BJ (cell line): Measurements from ENCODE around the gene SCP2. TPM values are rescaled to one million over a fixed set of nuclear protein-coding genes. Genes with fewer than 3 reads are reported as not detected.

Source experiments
- CTCF ChIA-PET: fragments of 350-600 bp; formaldehyde crosslinking; extraction: SDS; loops from one replicate; lab custom pipeline; 2021; ENCODE audit warnings: antibody characterized with exemption, inconsistent platforms; lab: Yijun Ruan, JAX
- POLR2A ChIA-PET: fragments of 300-600 bp; sonication (Branson Sonifier 250); formaldehyde crosslinking; extraction: SDS; loops from one replicate; lab custom pipeline; 2021; ENCODE audit warnings: antibody characterized with exemption; lab: Charles Lee
- DNase-seq: peaks from one replicate; pipeline ENCODE4 v3.0.0-alpha.2; 2011; ENCODE audit warnings: low read depth
- H3K27me3 ChIP-seq: 2 replicates; pipeline ENCODE4 v1.6.0; 2011; ENCODE audit warnings: low read length; ENCODE audit not compliant: control insufficient read depth, insufficient read depth
- H3K36me3 ChIP-seq: 2 replicates; pipeline ENCODE4 v1.5.1; 2011; ENCODE audit warnings: low read length; ENCODE audit not compliant: control insufficient read depth, insufficient read depth
- H3K4me3 ChIP-seq: 2 replicates; pipeline ENCODE4 v1.5.1; 2011; ENCODE audit warnings: low read depth, mild to moderate bottlenecking, control low read depth, low read length
- polyA plus RNA-seq: library from polyadenylated mRNA; depleted of rRNA; stranded (reverse); fragments of >200 nt; gene quantifications from 2 replicates; pipeline ENCODE4 v1.2.3, GENCODE V29; 2011
- TF ChIP-seq, protein P1 (sequence below): IDR thresholded peaks from 2 replicates; pipeline ENCODE4 v1.5.1; 2011; ENCODE audit warnings: low read depth, mild to moderate bottlenecking, control low read depth, inconsistent platforms, low read length, moderate library complexity; ENCODE audit not compliant: insufficient read depth

The SCP2 gene
- polyA plus RNA-seq, 1 experiment = 50.0 TPM

DNA sequence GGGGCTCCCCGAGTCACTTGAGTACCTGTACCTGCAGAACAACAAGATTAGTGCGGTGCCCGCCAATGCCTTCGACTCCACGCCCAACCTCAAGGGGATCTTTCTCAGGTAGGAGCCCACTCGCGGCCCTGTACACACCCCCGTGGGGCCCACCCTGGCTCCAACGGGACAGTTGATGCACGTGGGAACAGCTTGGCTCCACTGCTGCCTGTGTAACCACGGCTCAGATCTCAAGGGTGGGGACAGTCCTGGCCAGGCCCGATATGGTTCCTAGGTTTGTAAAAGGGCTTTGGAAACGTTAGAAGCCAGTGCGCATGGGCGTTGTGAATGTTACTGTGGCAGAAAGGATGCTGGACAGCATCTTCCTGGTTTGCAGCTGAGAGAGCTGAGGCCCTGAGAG is 153.7 kb downstream of the SCP2 start:
- Histone ChIP-seq H3K4me3 (no peak overlapping the region), H3K27me3 (no peaks in the 10 kb centered on the region), H3K36me3 (peaks cover 68% of the 10 kb centered on the region)
- POLR2A ChIA-PET = no interaction called here
- no peak for DNase-seq
- TF ChIP-seq, protein P1, sequence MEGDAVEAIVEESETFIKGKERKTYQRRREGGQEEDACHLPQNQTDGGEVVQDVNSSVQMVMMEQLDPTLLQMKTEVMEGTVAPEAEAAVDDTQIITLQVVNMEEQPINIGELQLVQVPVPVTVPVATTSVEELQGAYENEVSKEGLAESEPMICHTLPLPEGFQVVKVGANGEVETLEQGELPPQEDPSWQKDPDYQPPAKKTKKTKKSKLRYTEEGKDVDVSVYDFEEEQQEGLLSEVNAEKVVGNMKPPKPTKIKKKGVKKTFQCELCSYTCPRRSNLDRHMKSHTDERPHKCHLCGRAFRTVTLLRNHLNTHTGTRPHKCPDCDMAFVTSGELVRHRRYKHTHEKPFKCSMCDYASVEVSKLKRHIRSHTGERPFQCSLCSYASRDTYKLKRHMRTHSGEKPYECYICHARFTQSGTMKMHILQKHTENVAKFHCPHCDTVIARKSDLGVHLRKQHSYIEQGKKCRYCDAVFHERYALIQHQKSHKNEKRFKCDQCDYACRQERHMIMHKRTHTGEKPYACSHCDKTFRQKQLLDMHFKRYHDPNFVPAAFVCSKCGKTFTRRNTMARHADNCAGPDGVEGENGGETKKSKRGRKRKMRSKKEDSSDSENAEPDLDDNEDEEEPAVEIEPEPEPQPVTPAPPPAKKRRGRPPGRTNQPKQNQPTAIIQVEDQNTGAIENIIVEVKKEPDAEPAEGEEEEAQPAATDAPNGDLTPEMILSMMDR = no peak
- CTCF ChIA-PET = interaction anchor here (0.6 to 1.2 kb wide), 3 partner anchors 12 to 32 kb away, joined by 3 read pairs; no protein-coding TSS in a partner anchor

DNA sequence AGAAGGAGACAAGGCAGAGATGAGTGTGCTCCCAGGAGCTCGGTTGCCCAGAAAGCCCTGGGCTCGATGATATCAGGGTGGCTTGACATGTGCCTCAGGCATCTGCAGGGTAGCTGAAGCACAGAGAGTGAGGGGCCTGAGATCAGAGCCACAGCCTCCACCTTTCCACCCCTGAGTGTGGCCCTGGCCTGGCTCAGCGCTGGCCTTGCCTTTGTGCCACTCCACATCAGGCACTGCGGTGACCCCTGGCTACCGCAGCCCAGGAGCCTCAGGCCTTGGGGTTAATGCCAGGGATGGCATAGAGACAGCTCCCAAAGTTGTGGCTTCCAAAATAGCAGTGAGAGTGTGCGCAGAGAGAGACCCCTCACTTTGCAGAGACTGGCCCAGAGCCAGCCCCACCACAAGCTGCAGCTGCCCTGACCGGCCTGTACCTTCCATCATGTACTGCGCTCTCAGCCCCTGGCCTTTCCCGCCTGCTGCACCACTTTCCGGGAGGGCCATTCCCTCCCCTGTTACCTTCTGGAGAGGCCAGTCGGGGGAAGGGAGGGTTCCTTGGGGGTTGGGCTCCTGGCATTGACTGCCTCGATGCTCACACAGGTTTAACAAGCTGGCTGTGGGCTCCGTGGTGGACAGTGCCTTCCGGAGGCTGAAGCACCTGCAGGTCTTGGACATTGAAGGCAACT is 154.4 kb downstream of the SCP2 start:
- Histone ChIP-seq H3K36me3 (peaks cover 68% of the 10 kb centered on the region), H3K4me3 (no peak overlapping the region), H3K27me3 (no peaks in the 10 kb centered on the region)
- TF ChIP-seq, protein P1 = no peak
- CTCF ChIA-PET = interaction anchor here (0.7 to 1.2 kb wide), 2 partner anchors 12 to 17 kb away, joined by 3 read pairs; no protein-coding TSS in a partner anchor
- DNase-seq = no peak
- POLR2A ChIA-PET = no interaction called here

DNA sequence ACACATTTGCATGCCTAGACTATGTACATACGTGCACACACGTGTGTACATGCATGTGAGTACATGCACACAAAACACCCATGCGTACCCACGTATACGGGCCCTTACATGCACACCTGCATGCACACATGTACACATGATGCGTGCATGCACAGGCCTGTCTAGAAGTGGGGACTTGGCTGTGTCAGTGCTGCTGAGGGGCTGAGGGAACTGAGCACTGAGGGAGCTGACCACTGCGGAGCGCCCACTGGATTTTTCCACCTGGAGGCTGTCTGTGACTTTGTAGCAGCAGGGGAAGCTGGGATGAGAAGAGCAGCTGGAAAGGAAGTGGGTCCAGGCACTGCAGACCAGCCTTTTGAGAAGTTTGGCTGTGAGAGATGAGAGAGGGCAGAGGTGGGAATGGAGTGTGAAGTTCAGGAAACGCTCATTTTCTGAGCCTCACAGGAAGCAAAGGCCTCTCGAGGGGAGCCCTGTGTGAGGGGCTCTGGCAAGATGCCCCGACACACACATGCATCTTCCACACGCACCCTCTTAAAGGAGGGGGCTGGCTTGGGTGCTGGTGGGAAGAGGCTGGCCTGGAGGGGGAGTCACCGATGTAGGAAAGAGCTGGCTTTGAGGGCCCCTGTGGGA is 155.9 kb downstream of the SCP2 start:
- Histone ChIP-seq H3K36me3 (peaks cover 69% of the 10 kb centered on the region), H3K27me3 (no peaks in the 10 kb centered on the region), H3K4me3 (no peak overlapping the region)
- ChIA-PET POLR2A (no interaction called here), CTCF (interaction anchor here (1.0 kb wide), 1 partner anchor 9 kb away, joined by 3 read pairs; no protein-coding TSS in a partner anchor)
- no peak for DNase-seq
- TF ChIP-seq, protein P1 = no peak

DNA sequence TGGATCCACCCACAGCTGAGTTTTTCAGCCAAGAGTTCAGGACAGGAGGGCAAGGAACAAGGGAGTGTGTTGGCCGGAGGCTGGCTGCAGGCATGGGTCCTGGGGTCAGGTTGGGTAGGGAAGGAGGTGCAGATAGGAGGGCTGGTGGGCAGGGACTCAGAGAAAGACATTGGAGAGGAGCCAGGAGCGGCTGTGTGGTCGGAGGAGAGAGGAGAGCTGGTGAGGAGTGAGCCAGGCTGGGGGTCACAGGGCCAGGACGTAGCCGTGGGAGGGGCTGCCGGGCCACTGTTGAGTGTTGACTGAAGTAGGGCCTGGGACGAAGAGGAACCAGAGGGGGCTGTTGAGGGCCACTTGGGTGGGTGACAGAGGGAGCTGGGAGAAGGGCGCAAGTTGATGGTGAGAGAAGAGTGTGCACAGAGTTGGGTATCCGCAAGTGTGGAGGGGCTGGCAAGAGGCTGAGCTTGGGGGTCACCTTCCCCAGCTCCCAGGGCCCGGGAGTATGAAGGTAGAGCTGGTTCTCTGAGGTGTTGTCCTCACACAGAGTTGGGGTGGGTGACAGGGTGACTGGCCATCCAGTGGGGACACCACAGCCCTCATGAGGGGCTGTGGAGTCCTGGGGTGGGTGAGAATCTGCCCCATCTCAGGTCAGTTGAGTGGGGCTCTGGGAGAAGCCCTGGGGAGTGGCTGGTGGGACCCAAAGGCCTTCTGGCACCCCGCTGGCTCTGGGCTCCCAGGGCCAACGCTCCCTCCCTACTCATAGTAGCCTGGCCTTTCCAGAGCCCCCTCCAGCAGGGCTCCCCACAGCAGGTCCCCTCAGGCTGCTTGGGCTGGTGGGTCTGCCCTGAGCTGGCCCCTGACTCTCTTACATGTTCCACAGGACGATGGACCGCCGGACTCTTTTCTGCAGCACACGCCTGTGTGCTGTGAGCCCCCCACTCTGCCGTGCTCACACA is 156.8 kb downstream of the SCP2 start:
- ChIA-PET CTCF (interaction anchor here (1.0 kb wide), 1 partner anchor 8 kb away, joined by 3 read pairs; no protein-coding TSS in a partner anchor), POLR2A (interaction anchor here (0.6 kb wide), 1 partner anchor 157 kb away, joined by 4 read pairs; the partner anchor contains the start of gene SCP2)
- TF ChIP-seq, protein P1 = no peak
- Histone ChIP-seq H3K27me3 (no peaks in the 10 kb centered on the region), H3K36me3 (peaks cover 64% of the 10 kb centered on the region), H3K4me3 (no peak overlapping the region)
- no peak for DNase-seq
